ENCODE measurements around the gene DIP2B. TPM values are rescaled to one million over a fixed set of nuclear protein-coding genes. Genes with fewer than 3 reads are reported as not detected.
A peak's percentile ranks its signal among the peaks of the same experiment; 100 is the strongest.

DIP2B gene
- total RNA-seq, 1 experiment from 2014 or later, result 26.1 TPM

GRCh38 chr12:50747817-50748216, 243.0 kb downstream of the DIP2B start:
- H3K36me3 Mint-ChIP-seq, result peaks cover 13% of the 10 kb centered on the region
- DNase-seq (ENCODE audit: low spot score) (no peak), ATAC-seq (peak; percentile 93)
- H3K4me3 Mint-ChIP-seq, result no peak overlapping the region
- ChIA-PET CTCF (no interaction called here), POLR2A (no interaction called here)
- TF ChIP-seq IRF1 (CRISPR knock-in tag; IDR thresholded peaks at IDR 0.05) (no peak), FOXP4 (CRISPR knock-in tag; IDR thresholded peaks at IDR 0.05) (no peak), USF2 (CRISPR knock-in tag; IDR thresholded peaks at IDR 0.05) (no peak), NFYB (CRISPR knock-in tag; conservative IDR thresholded peaks at IDR 0.05; ENCODE audit: low read depth) (no peak), ZNF416 (CRISPR knock-in tag; IDR thresholded peaks at IDR 0.05) (no peak), RELA (CRISPR knock-in tag; IDR thresholded peaks at IDR 0.05; ENCODE audit: borderline replicate concordance) (no peak), HMGA2 (CRISPR knock-in tag; IDR thresholded peaks at IDR 0.05) (no peak), NR1H2 (CRISPR knock-in tag; IDR thresholded peaks at IDR 0.05) (no peak), PRRX2 (CRISPR knock-in tag; IDR thresholded peaks at IDR 0.05) (no peak), ZNF232 (CRISPR knock-in tag; IDR thresholded peaks at IDR 0.05) (no peak), NR2C2 (CRISPR knock-in tag; IDR thresholded peaks at IDR 0.05) (no peak)
- no peaks in the 10 kb centered on the region for H3K27me3 Mint-ChIP-seq (ENCODE audit: low read depth)
- H3K9me3 Mint-ChIP-seq, result no peaks in the 10 kb centered on the region
- peaks cover 17% of the 10 kb centered on the region for H3K4me1 Mint-ChIP-seq
- H3K27ac Mint-ChIP-seq, result peak overlapping the region; percentile 1; the same call in 1 of the 2 replicates

- Mint-ChIP-seq H3K27me3 (ENCODE audit: low read depth) (no peaks in the 10 kb centered on the region), H3K36me3 (peaks cover 6% of the 10 kb centered on the region), H3K9me3 (no peaks in the 10 kb centered on the region), H3K4me1 (peaks cover 17% of the 10 kb centered on the region), H3K4me3 (no peak overlapping the region), H3K27ac (peak overlapping the region; percentile 51)
- POLR2A ChIA-PET, result no interaction called here
- ATAC-seq (no peak), DNase-seq (ENCODE audit: low spot score) (no peak)
- CTCF ChIA-PET, result no interaction called here
- TF ChIP-seq TP53 (CRISPR knock-in tag; IDR thresholded peaks at IDR 0.05), result no peak
- TF ChIP-seq PREB (CRISPR knock-in tag; IDR thresholded peaks at IDR 0.05; ENCODE audit: borderline replicate concordance), result no peak
- no peak for TF ChIP-seq CREB1 (CRISPR knock-in tag; IDR thresholded peaks at IDR 0.05)
- no peak for TF ChIP-seq FOXP4 (CRISPR knock-in tag; IDR thresholded peaks at IDR 0.05)
- no peak for TF ChIP-seq ZNF317 (CRISPR knock-in tag; IDR thresholded peaks at IDR 0.05; ENCODE audit: borderline replicate concordance, low read depth)
- TF ChIP-seq USF2 (CRISPR knock-in tag; IDR thresholded peaks at IDR 0.05), result no peak
- no peak for TF ChIP-seq ZNF425 (CRISPR knock-in tag; conservative IDR thresholded peaks at IDR 0.05)
- no peak for TF ChIP-seq ZNF532 (CRISPR knock-in tag; IDR thresholded peaks at IDR 0.05; ENCODE audit: borderline replicate concordance)
- no peak for TF ChIP-seq NR3C1 (CRISPR knock-in tag; conservative IDR thresholded peaks at IDR 0.05; ENCODE audit: low read depth)
- TF ChIP-seq IRF2 (CRISPR knock-in tag; IDR thresholded peaks at IDR 0.05; ENCODE audit: borderline replicate concordance, low read depth), result no peak
- no peak for TF ChIP-seq JAZF1 (CRISPR knock-in tag; IDR thresholded peaks at IDR 0.05)
- TF ChIP-seq ZMAT4 (CRISPR knock-in tag; IDR thresholded peaks at IDR 0.05), result no peak
Observed at GRCh38 chr12:50749459-50749882, 244.7 kb downstream of the DIP2B start.
